ENCODE results near the gene CYB561D1.

The CYB561D1 gene

DNA sequence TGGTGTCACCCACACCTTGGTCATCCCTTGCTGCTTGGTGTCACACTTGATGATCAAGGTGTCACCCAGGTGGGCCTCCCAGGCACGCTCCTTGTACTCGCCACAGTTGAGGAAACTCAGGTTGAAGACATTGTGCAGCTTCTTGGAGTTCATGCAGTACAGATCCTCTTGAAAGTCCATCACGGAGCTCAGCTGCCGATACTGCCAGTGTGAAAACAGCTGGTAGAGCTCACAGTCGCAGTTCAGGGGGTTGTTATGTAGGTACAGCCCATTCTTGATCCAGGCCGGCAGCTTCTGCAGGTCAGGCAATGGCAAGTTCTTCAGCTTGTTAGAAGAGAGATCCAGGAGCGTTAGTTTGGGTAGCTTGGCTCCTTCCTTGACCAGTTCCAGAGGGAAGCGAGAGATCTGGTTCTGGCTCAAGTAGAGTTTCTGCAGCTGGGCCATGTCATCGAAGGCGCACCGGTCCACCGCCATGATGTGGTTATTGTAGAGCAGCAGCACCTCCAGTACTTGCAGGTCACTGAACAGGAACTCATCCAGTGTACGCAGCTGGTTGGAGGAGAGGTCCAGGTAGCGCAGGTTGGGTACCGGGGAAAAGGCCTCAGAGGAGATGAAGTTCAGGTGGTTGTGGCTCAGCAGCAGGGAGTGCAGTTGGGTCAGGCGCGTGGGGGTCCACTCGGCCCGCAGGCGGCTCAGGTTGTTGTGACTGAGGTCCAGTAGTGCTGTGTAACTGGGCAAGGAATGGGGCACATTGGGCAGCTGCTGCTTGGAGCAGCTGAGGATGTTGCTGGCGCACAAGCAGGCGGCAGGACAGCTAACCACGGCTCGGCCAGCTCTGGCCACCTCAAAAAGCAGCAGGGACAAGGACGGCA lies 14.3 kb downstream of the CYB561D1 start:
- Mint-ChIP-seq H3K9me3 (no peaks in the 10 kb centered on the region), H3K36me3 (ENCODE audit: low read depth) (peaks cover 7% of the 10 kb centered on the region), H3K4me1 (peaks cover 24% of the 10 kb centered on the region), H3K4me3 (peak overlapping the region; percentile 83), H3K27me3 (ENCODE audit: low read depth, poor library complexity) (peaks cover 73% of the 10 kb centered on the region), H3K27ac (no peak overlapping the region)
- TF ChIP-seq, protein P1, sequence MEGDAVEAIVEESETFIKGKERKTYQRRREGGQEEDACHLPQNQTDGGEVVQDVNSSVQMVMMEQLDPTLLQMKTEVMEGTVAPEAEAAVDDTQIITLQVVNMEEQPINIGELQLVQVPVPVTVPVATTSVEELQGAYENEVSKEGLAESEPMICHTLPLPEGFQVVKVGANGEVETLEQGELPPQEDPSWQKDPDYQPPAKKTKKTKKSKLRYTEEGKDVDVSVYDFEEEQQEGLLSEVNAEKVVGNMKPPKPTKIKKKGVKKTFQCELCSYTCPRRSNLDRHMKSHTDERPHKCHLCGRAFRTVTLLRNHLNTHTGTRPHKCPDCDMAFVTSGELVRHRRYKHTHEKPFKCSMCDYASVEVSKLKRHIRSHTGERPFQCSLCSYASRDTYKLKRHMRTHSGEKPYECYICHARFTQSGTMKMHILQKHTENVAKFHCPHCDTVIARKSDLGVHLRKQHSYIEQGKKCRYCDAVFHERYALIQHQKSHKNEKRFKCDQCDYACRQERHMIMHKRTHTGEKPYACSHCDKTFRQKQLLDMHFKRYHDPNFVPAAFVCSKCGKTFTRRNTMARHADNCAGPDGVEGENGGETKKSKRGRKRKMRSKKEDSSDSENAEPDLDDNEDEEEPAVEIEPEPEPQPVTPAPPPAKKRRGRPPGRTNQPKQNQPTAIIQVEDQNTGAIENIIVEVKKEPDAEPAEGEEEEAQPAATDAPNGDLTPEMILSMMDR (IDR thresholded peaks at IDR 0.05) = no peak
- DNase-seq = no peak

DNA sequence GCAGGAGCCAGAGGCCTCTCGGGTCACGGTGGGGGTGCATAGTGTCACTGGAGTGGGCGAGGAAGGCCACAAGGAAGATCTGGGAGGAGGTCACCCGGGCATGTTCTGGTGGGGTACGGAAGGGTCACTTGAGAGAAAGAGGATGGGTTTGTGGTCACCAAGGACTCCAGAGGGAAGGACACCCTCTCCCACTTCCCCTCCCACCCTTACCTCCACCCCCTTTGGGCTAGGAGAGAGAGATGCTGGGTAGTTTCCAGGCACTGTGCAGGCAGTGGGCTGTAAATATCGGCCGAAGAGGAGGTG lies 14.9 kb downstream of the CYB561D1 start:
- Mint-ChIP-seq H3K4me1 (peaks cover 24% of the 10 kb centered on the region), H3K36me3 (ENCODE audit: low read depth) (peaks cover 7% of the 10 kb centered on the region), H3K9me3 (no peaks in the 10 kb centered on the region), H3K27me3 (ENCODE audit: low read depth, poor library complexity) (peaks cover 78% of the 10 kb centered on the region), H3K27ac (no peak overlapping the region), H3K4me3 (peak overlapping the region; percentile 83)
- TF ChIP-seq, protein P1 (IDR thresholded peaks at IDR 0.05) = no peak
- DNase-seq = no peak

DNA sequence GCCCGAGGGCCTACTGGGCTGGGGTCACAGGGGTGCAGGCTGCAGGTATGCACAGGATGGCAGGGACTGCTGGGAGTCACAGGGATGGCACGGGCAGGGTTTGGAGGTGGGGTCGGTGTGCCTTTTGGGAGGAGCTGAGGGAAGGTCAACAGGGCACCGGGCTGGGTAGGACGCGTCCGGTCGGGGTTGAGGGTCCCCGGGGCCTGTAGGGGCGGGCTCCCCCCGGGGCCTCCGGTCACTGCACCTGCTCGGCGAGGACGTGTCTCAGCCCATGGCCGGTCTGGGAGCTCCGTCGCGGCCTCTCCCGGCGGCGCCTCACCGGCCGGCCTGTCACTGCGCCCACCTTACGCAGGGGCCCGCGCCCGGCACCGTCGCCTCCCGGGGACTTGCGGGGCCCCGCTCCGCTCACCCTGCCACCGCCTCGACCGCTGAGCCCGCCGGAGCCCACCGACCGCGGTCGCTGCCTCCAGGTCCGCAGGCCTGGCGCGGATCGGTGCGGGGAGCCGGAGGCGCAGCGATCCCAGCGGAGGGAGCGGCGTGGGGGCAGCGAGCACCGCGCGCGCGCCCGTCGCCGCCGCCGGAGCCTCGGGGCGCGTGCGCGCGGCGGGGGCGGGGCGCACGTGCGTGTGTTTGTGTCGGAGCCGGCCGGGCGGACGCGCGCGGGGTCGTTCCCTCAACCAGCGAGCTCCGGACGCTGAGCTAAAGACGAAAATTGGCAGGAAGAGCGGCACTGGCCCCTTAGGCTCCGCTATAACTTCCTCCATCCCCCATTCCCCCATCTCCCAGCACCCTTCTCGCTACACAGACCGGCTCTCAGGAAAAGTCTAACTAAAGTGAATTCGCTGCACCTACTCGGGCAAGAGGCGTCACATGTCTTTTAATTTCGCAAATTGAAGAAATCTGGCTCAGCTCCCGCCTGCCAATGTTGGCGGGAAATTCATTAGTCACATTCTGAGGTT lies 15.6 kb downstream of the CYB561D1 start, which contains the start of gene AMIGO1:
Gene AMIGO1, minus strand, starts transcription at position 552 of the 959 bp plus-strand sequence. CDS start 815 bp downstream, outside the sequence.
- peaks cover 79% of the 10 kb centered on the region for H3K27me3 Mint-ChIP-seq (ENCODE audit: low read depth, poor library complexity)
- peak within 1 kb of the TSS; percentile 7 for H3K27ac Mint-ChIP-seq

DNA sequence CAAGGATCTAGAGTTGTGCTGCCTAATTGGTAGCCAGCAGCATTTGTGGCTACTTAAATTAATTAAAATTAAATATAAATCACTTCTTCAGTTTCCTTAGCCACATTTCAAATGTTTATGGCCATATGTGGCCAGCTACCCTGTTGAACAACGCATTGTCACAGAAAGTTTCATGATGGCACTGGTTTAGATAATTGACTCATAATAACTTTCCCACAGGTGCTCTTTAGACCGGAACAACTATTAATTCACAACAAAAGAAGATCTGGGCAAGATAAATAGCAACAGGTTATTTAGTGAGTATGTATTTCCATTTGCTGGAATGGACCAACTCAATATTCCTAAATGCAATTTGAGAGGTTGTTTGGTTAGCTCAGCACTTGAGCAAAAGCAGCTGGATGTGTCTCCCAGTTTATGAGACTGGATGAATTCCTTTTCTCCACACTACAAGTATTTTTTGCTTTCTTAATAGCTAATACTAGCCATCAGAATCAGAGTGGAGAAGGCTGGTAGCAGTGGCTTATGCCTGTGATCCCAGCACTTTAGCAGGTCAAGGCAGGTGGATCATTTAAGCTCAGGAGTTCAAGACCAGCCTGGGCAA lies 19.3 kb downstream of the CYB561D1 start:
- peaks cover 1% of the 10 kb centered on the region for H3K36me3 Mint-ChIP-seq (ENCODE audit: low read depth)
- TF ChIP-seq, protein P1 (IDR thresholded peaks at IDR 0.05) = no peak
- H3K27me3 Mint-ChIP-seq (ENCODE audit: low read depth, poor library complexity) = peaks cover 59% of the 10 kb centered on the region
- H3K9me3 Mint-ChIP-seq = no peaks in the 10 kb centered on the region
- H3K4me1 Mint-ChIP-seq = peaks cover 28% of the 10 kb centered on the region
- no peak overlapping the region for H3K27ac Mint-ChIP-seq
- H3K4me3 Mint-ChIP-seq = no peak overlapping the region
- no peak for DNase-seq

More for the DNA sequence above, 15.6 kb downstream of the CYB561D1 start, which contains the start of gene AMIGO1:
- peak within 1 kb of the TSS; percentile 88 for H3K4me3 Mint-ChIP-seq
- peaks cover 24% of the 10 kb centered on the region for H3K4me1 Mint-ChIP-seq
- peaks cover 7% of the 10 kb centered on the region for H3K36me3 Mint-ChIP-seq (ENCODE audit: low read depth)
- TF ChIP-seq, protein P1 (IDR thresholded peaks at IDR 0.05) = no peak
- H3K9me3 Mint-ChIP-seq = no peaks in the 10 kb centered on the region
- peak; percentile 86 for DNase-seq

DNA sequence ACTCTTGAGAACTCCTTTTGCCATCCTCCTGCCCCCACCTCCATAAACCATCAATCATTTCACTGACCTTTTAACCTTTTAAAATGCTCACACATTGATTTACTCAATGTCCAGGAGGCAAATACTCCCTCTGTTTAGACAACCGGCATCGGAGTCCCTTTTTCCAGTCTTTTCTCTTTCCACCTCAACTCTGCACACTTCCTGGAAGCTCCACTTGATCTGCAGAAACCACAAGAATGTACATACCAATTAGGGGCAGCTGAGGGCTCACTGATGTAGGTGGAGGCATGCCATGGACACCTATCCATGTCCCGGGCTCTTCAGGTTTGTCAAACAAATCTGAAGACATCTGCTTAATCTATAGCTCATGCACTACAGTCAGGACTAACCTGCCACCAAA lies 21.0 kb downstream of the CYB561D1 start:
- Mint-ChIP-seq H3K27ac (no peak overlapping the region), H3K4me1 (peaks cover 16% of the 10 kb centered on the region), H3K36me3 (ENCODE audit: low read depth) (no peaks in the 10 kb centered on the region), H3K4me3 (no peak overlapping the region), H3K9me3 (no peaks in the 10 kb centered on the region), H3K27me3 (ENCODE audit: low read depth, poor library complexity) (peaks cover 46% of the 10 kb centered on the region)
- TF ChIP-seq, protein P1 (IDR thresholded peaks at IDR 0.05) = no peak
- no peak for DNase-seq
